ENCODE data around the gene ZNF197.
A peak's percentile ranks its signal among the peaks of the same experiment; 100 is the strongest.
"Not testable (repeated sequence)": the region's sequence is repeated elsewhere in the genome, so short reads cannot be mapped to it uniquely, and the experiment has no call there.

ZNF197 gene

DNA sequence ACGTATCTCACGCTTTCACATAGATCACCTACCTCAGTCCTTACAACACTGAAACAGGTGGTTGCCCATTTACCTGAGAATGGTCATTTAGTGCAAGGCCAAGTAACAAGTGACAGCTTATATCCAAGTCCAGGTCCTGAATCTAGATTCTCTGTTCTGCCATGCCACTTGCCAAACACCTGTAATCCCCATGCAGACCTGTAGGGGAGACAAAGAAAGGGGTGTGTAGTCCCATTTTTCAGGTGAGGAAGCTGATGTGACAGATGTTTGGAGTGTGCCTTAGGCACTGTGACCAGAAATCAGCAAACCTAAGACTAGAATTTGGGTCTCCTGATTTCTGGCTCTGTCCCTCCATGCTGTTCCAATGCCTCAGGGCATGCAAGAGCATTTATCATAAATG lies 36.4 kb downstream of the ZNF197 start:
- Histone ChIP-seq H3K27ac (ENCODE audit: low read depth, low read length) (no peak overlapping the region), H3K4me1 (ENCODE audit: control insufficient read depth, insufficient read depth, low read length) (no peaks in the 10 kb centered on the region), H3K36me3 (ENCODE audit: control insufficient read depth, insufficient read depth, low read length) (peaks cover 53% of the 10 kb centered on the region)

DNA sequence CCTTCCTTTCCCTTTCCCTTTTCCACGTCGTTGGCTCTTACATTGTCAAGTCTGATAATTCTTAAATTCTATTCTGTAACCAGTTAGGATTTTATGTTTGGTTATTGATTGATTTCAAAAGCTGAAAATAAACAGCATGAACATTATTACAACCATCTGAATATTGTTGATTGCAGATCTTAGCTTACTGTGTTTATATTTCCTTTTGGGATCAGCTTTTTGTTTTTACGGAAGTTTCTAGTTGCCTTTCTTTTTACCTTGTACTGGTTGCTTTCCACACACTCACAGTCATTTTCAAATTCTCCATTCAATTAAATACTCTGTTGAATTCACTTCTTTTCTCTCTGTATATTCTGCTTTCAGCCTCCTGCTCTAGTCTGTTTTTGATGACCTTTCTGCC lies 40.3 kb downstream of the ZNF197 start:
- no peaks in the 10 kb centered on the region for H3K9me3 ChIP-seq (ENCODE audit: control insufficient read depth, insufficient read depth, low read length)
- no peak overlapping the region for H3K4me3 ChIP-seq (ENCODE audit: low read depth, low read length)
- no peak overlapping the region for H3K9ac ChIP-seq (ENCODE audit: low read depth, low read length)
- H3K4me1 ChIP-seq (ENCODE audit: control insufficient read depth, insufficient read depth, low read length) = no peaks in the 10 kb centered on the region
- H3K27me3 ChIP-seq (ENCODE audit: control insufficient read depth, insufficient read depth, low read length) = no peaks in the 10 kb centered on the region
- no peak overlapping the region for H3K27ac ChIP-seq (ENCODE audit: low read depth, low read length)
- peaks cover 19% of the 10 kb centered on the region for H3K36me3 ChIP-seq (ENCODE audit: control insufficient read depth, insufficient read depth, low read length)

More for the DNA sequence above, 36.4 kb downstream of the ZNF197 start:
- Histone ChIP-seq H3K9ac (ENCODE audit: low read depth, low read length) (no peak overlapping the region), H3K27me3 (ENCODE audit: control insufficient read depth, insufficient read depth, low read length) (no peaks in the 10 kb centered on the region), H3K4me3 (ENCODE audit: low read depth, low read length) (no peak overlapping the region), H3K9me3 (ENCODE audit: control insufficient read depth, insufficient read depth, low read length) (peaks cover 18% of the 10 kb centered on the region; the same call in 1 of the 2 replicates)

DNA sequence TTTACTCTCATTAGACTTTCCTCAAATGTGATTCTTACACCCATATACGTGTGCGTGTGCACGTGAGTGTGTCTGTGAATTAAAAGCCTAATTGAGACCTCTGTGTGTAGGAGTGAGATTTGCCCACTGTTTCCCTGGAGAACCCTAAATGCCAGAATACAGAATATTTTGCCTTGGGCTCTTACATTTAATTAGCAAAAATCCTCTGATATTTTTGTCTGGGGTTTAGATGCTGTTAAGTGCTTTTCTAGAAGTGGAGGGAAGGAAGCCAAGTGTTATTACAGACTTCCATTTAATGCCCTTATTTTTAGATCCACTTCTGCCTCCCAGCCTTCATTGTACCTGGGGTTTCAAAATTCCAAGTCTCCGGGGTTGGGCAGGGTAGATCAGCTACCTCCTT lies 41.5 kb downstream of the ZNF197 start:
- Histone ChIP-seq H3K27ac (ENCODE audit: low read depth, low read length) (no peak overlapping the region), H3K4me1 (ENCODE audit: control insufficient read depth, insufficient read depth, low read length) (no peaks in the 10 kb centered on the region), H3K9ac (ENCODE audit: low read depth, low read length) (no peak overlapping the region), H3K4me3 (ENCODE audit: low read depth, low read length) (no peak overlapping the region), H3K36me3 (ENCODE audit: control insufficient read depth, insufficient read depth, low read length) (peaks cover 8% of the 10 kb centered on the region; the same call in 1 of the 2 replicates), H3K27me3 (ENCODE audit: control insufficient read depth, insufficient read depth, low read length) (no peaks in the 10 kb centered on the region), H3K9me3 (ENCODE audit: control insufficient read depth, insufficient read depth, low read length) (no peaks in the 10 kb centered on the region)

GRCh38 chr3:44669760-44670159 lies 44.9 kb downstream of the ZNF197 start:
- Histone ChIP-seq H3K4me3 (ENCODE audit: low read depth, low read length) (no peak overlapping the region), H3K27me3 (ENCODE audit: control insufficient read depth, insufficient read depth, low read length) (no peaks in the 10 kb centered on the region), H3K9me3 (ENCODE audit: control insufficient read depth, insufficient read depth, low read length) (no peaks in the 10 kb centered on the region), H3K27ac (ENCODE audit: low read depth, low read length) (no peak overlapping the region), H3K36me3 (ENCODE audit: control insufficient read depth, insufficient read depth, low read length) (no peaks in the 10 kb centered on the region), H3K9ac (ENCODE audit: low read depth, low read length) (no peak overlapping the region), H3K4me1 (ENCODE audit: control insufficient read depth, insufficient read depth, low read length) (no peaks in the 10 kb centered on the region)

DNA sequence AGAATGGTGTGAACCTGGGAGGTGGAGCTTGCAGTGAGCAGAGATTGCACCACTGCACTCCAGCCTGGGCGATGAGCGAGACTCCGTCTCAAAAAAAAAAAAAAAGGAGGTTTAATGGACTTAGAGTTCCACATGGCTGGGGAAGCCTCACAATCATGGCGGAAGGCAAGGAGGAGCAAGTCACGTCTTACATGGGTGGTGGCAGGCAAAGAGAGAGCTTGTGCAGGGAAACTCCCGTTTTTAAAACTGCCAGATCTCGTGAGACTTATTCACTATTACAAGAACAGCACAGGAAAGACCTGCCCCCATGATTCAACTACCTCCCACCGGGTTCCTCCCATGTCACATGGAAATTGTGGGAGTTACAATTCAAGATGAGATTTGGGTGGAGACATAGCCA lies 48.6 kb downstream of the ZNF197 start:
- H3K27me3 ChIP-seq (ENCODE audit: control insufficient read depth, insufficient read depth, low read length); H3K36me3 ChIP-seq (ENCODE audit: control insufficient read depth, insufficient read depth, low read length); H3K9ac ChIP-seq (ENCODE audit: low read depth, low read length); H3K4me1 ChIP-seq (ENCODE audit: control insufficient read depth, insufficient read depth, low read length); H3K27ac ChIP-seq (ENCODE audit: low read depth, low read length); H3K4me3 ChIP-seq (ENCODE audit: low read depth, low read length); H3K9me3 ChIP-seq (ENCODE audit: control insufficient read depth, insufficient read depth, low read length): not testable (repeated sequence)

DNA sequence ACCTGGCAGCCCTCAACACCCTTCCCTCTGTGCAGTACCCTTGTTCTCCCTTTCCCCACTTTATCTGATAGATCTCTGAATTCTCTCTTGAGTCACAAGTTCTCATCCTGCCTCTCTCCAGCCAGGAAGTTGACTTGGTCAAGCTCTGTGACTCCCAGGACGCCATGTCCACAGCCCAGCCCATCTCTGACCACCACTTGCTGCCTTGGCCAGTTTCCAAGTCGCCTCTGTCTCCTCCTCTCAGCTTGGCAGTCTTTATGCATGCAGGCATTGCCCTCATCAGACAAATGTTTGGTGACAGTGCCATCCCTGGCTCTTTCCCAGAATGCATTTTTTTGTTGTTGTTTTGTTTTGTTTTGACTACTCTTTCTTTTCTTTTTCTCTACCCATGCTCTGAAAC lies 49.4 kb downstream of the ZNF197 start:
- Histone ChIP-seq H3K4me3 (ENCODE audit: low read depth, low read length) (no peak overlapping the region), H3K9me3 (ENCODE audit: control insufficient read depth, insufficient read depth, low read length) (peaks cover 3% of the 10 kb centered on the region), H3K27me3 (ENCODE audit: control insufficient read depth, insufficient read depth, low read length) (no peaks in the 10 kb centered on the region), H3K27ac (ENCODE audit: low read depth, low read length) (no peak overlapping the region), H3K4me1 (ENCODE audit: control insufficient read depth, insufficient read depth, low read length) (no peaks in the 10 kb centered on the region), H3K36me3 (ENCODE audit: control insufficient read depth, insufficient read depth, low read length) (no peaks in the 10 kb centered on the region), H3K9ac (ENCODE audit: low read depth, low read length) (no peak overlapping the region)

- H3K4me3 ChIP-seq (ENCODE audit: low read depth, low read length) = no peak overlapping the region
- H3K27ac ChIP-seq (ENCODE audit: low read depth, low read length) = no peak overlapping the region
- no peaks in the 10 kb centered on the region for H3K4me1 ChIP-seq (ENCODE audit: control insufficient read depth, insufficient read depth, low read length)
- no peak overlapping the region for H3K9ac ChIP-seq (ENCODE audit: low read depth, low read length)
- H3K36me3 ChIP-seq (ENCODE audit: control insufficient read depth, insufficient read depth, low read length) = no peaks in the 10 kb centered on the region
- H3K27me3 ChIP-seq (ENCODE audit: control insufficient read depth, insufficient read depth, low read length) = no peaks in the 10 kb centered on the region
- peaks cover 12% of the 10 kb centered on the region for H3K9me3 ChIP-seq (ENCODE audit: control insufficient read depth, insufficient read depth, low read length)
Measured at GRCh38 chr3:44678480-44679116, 53.8 kb downstream of the ZNF197 start.

DNA sequence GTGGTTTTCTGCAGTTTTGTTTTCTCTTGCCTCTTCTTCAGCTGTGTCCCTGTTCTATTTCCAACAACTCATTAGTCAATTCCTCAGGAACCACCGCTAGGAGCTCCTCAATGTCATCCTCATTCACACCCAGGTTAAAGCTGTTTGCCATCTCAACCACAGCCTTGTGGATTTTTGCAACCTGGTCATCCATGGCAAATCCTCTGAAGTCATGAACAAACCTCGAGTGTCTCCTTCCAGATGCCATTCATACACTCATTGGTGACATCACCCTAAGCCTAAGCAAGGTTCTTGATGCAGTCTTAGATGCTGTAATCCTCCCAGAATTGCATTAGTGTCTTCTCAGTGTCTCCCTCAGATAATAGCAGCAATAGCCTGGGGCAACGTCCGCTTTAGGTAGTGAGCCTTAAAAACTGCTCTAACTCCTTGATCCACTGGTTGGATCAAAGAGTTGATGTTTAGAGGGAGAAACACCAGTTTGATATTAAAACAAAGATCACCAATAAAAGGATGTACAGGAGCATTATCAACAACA lies 56.2 kb downstream of the ZNF197 start:
- no peaks in the 10 kb centered on the region for H3K27me3 ChIP-seq (ENCODE audit: control insufficient read depth, insufficient read depth, low read length)
- no peak overlapping the region for H3K27ac ChIP-seq (ENCODE audit: low read depth, low read length)
- no peaks in the 10 kb centered on the region for H3K4me1 ChIP-seq (ENCODE audit: control insufficient read depth, insufficient read depth, low read length)
- no peaks in the 10 kb centered on the region for H3K36me3 ChIP-seq (ENCODE audit: control insufficient read depth, insufficient read depth, low read length)
- H3K4me3 ChIP-seq (ENCODE audit: low read depth, low read length) = no peak overlapping the region
- no peak overlapping the region for H3K9ac ChIP-seq (ENCODE audit: low read depth, low read length)
- H3K9me3 ChIP-seq (ENCODE audit: control insufficient read depth, insufficient read depth, low read length) = peaks cover 21% of the 10 kb centered on the region

- Histone ChIP-seq H3K9me3 (ENCODE audit: control insufficient read depth, insufficient read depth, low read length) (peaks cover 28% of the 10 kb centered on the region), H3K4me3 (ENCODE audit: low read depth, low read length) (no peak overlapping the region), H3K9ac (ENCODE audit: low read depth, low read length) (no peak overlapping the region), H3K27ac (ENCODE audit: low read depth, low read length) (no peak overlapping the region), H3K27me3 (ENCODE audit: control insufficient read depth, insufficient read depth, low read length) (no peaks in the 10 kb centered on the region), H3K4me1 (ENCODE audit: control insufficient read depth, insufficient read depth, low read length) (no peaks in the 10 kb centered on the region), H3K36me3 (ENCODE audit: control insufficient read depth, insufficient read depth, low read length) (no peaks in the 10 kb centered on the region)
Measured at GRCh38 chr3:44682182-44682896, 57.5 kb downstream of the ZNF197 start.

- H3K9me3 ChIP-seq (ENCODE audit: control insufficient read depth, insufficient read depth, low read length) = peaks cover 44% of the 10 kb centered on the region
- peak overlapping the region; percentile 80 for H3K4me3 ChIP-seq (ENCODE audit: low read depth, low read length)
- no peaks in the 10 kb centered on the region for H3K4me1 ChIP-seq (ENCODE audit: control insufficient read depth, insufficient read depth, low read length)
- H3K36me3 ChIP-seq (ENCODE audit: control insufficient read depth, insufficient read depth, low read length) = no peaks in the 10 kb centered on the region
- H3K27me3 ChIP-seq (ENCODE audit: control insufficient read depth, insufficient read depth, low read length) = no peaks in the 10 kb centered on the region
- H3K9ac ChIP-seq (ENCODE audit: low read depth, low read length) = peak overlapping the region; percentile 48; the same call in 1 of the 2 replicates
- H3K27ac ChIP-seq (ENCODE audit: low read depth, low read length) = no peak overlapping the region
Measured at GRCh38 chr3:44685128-44685800, 60.4 kb downstream of the ZNF197 start.

GRCh38 chr3:44687898-44688297 lies 63.1 kb downstream of the ZNF197 start:
- Histone ChIP-seq H3K4me1 (ENCODE audit: control insufficient read depth, insufficient read depth, low read length) (no peaks in the 10 kb centered on the region), H3K27ac (ENCODE audit: low read depth, low read length) (no peak overlapping the region), H3K9me3 (ENCODE audit: control insufficient read depth, insufficient read depth, low read length) (peaks cover 40% of the 10 kb centered on the region), H3K4me3 (ENCODE audit: low read depth, low read length) (no peak overlapping the region), H3K27me3 (ENCODE audit: control insufficient read depth, insufficient read depth, low read length) (no peaks in the 10 kb centered on the region), H3K9ac (ENCODE audit: low read depth, low read length) (no peak overlapping the region), H3K36me3 (ENCODE audit: control insufficient read depth, insufficient read depth, low read length) (no peaks in the 10 kb centered on the region)

All from HUES48 (cell line).